GM18873 (cell line): Measurements from ENCODE around the gene UBE2J1.
"Not testable (repeated sequence)": the region's sequence is repeated elsewhere in the genome, so short reads cannot be mapped to it uniquely, and the experiment has no call there.

Experiments used
- ATAC-seq: cut with Tn5 transposase; IDR thresholded peaks from one replicate; pipeline ENCODE4 v1.9.1; 2021; ENCODE audit warnings: mild to moderate bottlenecking, moderate library complexity, moderate number of reproducible peaks; ENCODE audit not compliant: unreplicated experiment, low FRiP score

UBE2J1 gene, protein sequence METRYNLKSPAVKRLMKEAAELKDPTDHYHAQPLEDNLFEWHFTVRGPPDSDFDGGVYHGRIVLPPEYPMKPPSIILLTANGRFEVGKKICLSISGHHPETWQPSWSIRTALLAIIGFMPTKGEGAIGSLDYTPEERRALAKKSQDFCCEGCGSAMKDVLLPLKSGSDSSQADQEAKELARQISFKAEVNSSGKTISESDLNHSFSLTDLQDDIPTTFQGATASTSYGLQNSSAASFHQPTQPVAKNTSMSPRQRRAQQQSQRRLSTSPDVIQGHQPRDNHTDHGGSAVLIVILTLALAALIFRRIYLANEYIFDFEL

DNA sequence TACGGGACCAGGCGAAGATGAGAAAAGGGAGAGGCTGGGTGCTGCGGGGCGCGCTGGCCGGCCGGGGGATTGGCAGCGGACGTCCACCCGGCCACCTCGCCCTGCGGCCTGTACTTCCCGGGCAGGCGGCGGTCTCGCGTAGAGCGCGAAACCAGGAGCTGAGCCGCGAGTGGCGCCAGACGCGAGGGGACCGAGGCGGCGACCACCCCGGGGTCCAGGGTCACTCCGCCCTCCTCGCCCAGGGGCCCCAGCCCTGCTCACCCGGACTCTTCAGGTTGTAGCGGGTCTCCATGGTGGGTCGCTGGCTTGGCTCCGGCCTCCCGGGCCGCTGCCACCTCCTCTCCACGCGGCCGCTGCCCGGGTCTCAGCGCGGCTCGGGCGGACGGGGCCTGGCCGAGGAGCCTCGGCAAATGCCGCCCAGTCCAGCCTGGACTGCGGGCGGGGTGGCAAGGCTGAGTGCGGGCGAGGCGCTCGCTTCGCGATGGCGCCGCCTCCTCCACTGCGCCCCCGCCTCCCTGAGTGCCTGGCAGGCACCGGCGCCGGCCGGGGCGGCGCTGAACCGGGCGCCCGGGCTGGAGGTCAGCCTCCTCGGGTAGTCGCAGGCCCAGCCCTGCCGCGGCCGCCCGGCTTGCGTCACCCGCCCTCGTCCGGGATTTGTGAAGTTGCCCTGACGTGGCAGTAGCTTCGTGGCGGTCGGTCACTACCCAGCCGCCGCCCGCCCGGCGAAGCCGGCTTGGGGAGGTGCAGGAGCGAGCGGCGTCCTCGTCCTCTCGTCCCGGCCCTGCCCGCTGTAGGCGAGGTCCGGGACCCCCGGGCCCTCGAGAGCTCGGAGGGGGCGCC lies at the start of gene UBE2J1:
UBE2J1 (minus strand) TSS at position 445 of the 840 bp plus-strand sequence; CDS start at position 292, 153 bp downstream.
- no peak for ATAC-seq

DNA sequence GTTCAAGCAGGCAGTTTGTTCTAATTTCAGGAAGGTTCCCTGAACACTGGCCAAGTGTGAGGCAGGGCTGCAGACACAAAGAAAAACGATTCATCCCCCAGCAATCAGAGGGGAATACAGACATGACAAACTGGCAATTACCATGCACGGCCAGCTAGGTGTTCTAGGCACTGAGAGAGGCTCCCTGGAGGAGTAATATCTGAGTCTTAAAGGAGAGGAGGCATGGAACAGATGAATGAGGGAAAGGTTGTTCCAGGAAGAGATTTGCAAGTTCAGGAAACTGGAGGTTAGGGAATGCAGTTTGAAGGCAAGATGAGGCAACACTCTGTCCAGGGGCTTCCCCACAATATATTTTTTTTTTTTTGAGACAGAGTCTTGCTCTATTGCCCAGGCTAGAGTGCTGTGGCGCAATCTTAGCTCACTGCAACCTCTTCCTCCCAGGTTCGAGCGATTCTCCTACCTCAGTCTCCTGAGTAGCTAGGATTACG lies 48.4 kb upstream of the UBE2J1 start:
- no peak for ATAC-seq

DNA sequence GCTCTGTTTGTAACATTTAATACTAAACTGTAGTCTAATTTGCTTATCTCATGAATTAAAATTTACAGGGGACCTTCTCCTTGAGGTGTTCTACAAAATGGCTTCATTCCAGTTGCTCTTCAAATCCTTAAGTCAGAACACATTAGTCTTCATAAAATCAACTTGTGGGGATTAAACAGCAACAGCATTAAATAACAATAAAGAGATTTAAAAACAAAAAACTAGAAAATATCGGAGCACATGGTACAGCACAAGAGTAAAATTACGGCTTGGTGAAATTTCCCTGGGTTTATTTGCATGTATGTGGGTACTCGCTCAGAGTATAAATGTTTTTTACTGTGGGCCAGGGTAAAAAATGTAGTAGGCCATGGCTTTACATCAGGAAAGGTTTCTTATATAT lies 47.5 kb upstream of the UBE2J1 start:
- no peak for ATAC-seq

DNA sequence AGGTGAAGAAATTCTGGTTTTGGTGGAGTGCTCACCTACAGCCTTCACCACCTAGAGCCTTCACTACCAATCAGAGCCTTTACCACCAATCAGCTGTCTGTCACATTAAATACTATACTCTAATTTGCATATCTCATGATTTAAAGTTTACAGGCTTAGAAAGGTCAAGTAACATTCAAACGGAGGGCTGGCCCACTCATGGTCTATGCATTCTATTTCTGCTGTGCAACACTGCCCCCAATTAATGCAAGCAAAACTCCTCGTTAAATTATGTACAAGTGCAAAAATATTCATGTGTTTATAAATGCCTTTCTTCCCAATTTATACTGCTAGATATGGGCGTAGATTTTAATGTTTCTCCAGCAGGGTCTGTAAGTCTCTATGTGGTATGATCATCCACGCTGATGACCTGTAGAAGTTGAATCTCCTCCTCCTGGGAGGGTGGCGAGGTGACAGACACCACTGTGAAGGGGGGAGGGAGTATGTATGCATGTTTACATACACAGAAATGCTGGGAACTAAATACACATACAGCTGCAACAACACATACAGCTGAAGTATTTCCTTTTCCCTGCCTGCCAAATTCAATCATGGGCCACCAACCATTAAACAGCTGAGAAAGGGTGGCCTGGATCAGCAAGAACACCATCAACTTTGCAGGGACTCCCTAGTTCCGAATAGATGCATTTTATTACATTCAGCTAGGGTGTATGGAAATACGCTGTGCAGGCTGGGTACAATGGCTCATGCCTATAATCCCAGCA lies 46.4 kb upstream of the UBE2J1 start:
- no peak for ATAC-seq

DNA sequence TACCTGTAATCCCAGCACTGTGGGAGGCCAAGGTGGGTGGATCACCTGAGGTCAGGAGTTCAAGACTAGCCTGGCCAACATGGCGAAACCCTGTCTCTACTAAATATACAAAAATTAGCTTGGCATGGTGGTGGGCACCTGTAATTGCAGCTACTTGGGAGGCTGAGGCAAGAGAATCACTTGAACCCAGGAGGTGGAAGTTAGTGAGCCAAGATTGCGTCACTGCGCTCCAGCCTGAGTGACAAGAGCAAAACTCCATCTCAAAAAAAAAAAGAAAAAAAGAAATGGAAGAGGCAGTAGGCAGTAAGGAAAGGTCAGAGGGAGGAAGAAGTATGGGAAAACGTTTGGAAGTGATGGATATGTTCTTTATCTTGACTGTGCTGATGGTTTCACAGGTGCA lies 45.4 kb upstream of the UBE2J1 start:
- ATAC-seq, result not testable (repeated sequence)

DNA sequence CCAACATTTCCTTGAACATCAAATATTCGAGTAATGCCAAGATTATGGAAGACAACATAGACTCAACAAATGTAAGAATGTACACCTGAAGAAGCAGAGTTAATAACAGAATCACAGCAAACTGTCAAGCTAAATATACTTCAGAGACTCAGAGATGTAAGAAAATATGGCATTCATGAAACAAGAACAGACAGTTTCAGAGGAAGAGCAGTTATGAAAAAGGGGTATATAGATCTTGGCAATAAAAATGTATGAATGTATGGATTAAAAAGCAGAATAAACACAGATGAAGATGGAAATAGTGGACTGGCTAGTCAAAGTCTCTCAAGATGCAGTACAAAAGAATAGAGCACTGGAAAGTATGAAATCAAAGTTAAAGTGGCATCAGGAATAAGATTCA lies 41.1 kb upstream of the UBE2J1 start:
- ATAC-seq, result no peak

DNA sequence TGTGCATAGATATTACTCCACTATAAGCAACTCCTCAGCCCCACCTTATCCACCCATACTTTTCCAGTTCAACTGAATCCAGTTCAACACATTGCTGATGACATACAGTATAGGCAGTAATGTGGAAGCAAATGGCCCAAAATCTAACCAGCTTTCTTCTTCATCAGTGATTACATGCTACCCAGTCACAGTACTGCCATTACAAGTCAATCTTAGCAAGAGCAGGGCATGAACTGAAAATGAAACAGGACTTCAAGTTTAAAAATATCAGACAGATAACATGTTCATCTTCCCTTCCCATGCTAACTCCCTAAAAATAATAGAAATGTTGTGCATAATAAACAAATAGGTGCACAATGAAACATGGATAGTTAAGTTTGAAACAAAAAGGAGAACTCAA lies 40.3 kb upstream of the UBE2J1 start:
- ATAC-seq, result no peak

DNA sequence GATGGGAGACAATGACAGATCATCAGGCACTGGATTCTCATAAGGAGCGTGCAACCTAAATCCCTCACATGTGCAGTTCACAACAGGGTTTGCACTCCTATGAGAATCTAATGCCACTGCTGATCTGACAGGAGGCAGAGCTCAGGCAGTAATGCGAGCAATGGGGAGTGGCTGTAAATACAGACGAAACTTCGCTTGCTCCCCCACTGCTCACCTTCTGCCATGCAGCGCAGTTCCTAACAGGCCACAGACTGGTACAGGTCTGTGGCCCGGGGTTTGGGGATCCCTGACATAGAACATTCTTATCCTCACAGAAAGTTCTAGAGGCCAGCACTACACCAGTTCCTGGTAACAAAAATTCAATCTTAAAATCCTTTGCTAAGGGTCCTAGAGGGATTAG lies 36.3 kb upstream of the UBE2J1 start:
- ATAC-seq, result no peak

DNA sequence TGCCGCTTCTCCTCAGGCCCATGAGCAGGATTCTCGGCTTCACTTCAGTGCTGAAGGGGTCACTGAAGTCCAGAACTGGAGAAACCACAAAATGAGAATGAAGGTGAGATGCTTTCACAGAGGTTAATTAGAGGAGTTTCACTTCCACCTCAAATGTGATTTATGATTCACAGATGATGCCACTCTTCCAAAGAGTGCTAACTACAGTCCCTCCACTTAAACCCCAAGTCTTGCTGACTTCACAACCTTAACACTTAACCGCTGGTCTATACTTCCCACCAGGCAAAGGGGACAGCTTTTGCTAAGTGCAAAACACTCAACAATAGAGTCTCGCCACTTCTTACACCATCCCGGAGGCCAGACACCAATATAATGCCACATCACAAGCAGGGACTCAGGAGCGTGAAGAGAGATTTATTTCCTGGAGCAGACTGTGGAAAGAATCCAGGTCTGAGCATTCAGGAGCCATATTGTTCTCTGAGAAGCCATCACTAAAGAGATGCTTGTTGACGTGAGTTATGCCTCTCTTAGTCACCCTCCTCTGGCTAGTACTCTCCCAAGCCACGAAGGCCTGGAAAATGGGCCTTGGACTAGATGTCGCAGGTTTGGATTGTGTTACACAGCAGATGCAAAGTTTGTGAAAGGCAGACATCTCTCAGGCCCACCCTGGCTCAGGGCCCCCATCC lies 35.1 kb upstream of the UBE2J1 start:
- peak; percentile 93 for ATAC-seq

DNA sequence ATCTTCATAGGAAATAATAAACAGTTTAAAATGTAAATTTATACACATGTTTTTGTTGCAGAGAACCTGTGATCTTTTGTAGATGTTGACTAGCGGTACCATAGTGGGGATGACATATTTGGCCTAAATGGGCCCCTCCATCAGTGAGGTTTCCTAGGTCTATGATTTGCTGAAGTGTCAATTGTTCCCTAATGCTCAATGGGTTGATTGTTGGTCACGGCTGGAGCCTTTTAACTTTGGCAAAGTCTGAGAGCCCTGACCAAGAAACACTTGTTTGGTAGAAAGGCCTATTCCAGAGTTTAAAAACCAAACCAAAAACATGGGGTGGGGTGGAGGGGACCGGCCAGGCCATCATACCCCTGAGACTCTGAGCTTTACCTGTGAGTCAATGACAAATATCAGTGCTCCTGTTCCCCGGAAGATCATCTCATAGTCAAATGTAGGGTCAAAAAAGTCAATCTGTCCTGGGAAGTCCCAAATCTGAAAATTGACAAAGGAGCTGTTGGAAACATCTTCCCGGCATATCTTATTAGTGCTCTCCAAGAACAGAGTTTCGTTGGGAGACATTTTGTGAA lies 34.5 kb upstream of the UBE2J1 start:
- no peak for ATAC-seq

DNA sequence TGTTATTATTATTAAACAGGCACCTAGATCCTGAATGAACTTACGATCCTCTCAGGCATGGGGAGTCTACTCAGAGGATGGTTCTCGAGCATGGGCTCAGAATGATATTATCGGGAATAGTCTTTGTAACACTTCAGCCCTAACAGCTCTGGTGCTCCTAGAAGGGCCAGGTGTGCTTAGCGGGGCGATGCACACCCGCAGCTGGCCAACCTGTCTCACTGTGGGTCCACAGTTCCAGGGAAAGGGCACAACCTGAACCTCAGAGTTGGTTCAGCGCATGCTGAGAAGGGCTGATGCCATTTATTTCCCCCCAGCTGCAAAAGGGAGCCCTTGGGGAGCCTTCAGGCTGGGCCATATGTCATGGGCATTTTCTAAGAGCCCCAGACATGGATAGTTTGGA lies 33.3 kb upstream of the UBE2J1 start:
- ATAC-seq, result no peak

DNA sequence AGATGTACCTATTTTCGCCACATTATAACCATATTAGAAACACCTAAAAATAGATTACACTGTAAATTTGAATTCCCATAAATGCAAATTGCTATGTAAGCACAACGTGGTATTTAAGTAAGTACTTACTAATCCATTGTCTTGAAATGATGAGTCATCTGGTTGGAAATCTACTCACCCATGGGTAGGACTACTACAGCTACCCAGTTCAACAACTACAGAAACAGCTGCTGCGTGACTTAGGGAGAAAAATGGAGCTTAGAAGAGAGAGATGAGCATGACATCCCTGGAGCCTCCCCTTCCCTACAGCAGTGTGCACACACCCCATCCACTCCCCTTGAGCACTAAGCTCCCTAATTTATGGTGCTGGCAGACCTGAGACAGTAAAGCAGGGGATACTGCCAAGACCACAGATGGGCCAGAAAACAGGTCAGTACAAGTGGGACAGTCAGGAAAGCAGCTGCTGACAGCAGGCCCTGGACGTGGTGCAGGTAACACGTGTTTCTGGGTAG lies 32.7 kb upstream of the UBE2J1 start:
- ATAC-seq, result no peak

DNA sequence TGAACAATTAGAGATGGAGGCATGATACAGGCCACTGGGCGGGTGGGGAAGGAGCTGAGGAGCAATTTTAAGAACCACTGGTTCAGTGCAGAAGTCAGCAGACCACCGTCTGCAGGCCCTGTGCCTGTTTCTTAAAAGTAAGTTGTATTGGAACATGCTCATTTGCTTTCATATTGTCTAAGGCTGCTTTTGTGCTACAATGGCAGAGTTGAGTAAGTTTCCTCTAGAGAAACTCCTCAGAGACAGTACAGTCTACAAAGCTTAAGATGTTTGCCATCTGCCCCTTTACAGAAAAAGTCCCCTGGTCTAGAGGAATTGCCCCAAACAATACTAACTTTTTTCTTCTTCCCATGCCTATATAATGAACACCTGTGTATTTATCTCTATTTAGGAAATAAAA lies 28.5 kb upstream of the UBE2J1 start:
- no peak for ATAC-seq

DNA sequence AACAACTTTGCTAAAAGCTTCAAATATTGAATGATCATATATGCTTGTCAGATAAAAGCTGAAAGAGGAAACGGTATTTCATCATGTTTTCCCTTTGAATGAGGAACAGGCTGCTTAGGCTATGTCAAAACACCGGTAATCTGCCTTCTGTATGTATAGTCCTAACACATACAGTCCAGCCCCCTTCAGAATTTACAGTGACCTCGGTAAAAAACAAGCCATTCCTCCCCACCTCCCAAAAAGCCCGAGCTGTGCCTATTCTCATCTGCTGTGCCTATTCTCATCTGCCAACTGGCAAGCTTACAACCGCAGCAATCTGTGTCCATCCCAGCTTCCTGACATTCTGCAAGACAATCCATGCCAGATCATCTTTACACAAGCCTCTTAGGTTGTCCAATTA lies 26.8 kb upstream of the UBE2J1 start:
- no peak for ATAC-seq

DNA sequence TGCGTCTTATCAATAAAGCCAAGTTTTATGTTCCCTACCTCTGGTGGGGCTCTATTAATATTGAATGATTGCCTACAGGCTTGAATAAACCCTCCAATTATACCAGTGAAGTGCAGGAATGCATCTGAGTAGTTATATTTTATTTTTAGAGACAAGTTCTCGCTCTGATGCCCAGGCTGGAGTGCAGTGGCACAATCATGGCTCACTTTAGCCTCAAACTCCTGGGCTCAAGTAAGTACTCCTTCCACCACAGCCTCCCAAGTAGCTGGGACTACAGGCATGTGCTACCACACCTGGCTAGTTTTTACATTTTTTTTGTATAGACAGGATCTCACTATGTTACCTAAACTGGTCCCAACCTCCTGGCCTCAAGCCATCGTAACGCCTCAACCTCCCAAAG lies 26.1 kb upstream of the UBE2J1 start:
- no peak for ATAC-seq

DNA sequence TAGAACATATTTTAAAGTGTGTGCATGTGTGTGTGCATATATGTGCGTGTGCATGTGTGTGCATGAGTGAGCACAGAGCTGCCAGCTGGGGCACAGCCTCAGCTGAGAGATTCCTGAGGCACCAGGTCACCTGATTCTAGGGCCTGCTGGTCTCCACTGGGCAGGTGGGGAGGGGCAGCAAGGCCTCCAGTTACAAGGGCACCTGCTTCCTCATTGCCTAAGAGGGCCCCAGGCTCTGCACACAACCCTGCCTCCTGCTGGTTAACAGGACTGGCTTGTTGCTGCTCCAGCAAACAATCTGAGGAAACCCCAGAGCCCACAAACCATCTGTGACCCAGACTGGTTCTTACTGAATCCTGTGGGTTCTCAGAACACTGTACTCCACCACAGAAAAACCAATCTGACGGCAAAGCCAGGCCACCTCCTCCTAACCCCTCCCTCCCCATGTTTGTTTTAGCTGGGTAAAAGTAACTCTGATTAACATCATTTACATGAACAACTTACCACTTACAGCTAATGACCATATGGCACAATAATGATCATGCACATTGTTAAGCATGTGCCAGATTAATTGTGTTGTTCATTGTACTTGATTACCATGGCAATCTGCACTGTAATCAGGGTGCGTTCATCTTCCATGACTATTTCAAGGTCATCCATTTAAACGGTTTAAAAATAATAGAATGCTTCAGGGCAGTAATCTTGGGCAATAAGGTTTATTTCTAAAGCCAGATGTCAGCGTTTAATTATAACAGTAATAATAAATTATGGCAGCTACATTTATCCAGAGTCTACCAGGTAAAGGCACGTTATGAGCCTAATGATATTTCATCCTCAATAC lies 23.1 kb upstream of the UBE2J1 start:
- peak; percentile 73 for ATAC-seq

DNA sequence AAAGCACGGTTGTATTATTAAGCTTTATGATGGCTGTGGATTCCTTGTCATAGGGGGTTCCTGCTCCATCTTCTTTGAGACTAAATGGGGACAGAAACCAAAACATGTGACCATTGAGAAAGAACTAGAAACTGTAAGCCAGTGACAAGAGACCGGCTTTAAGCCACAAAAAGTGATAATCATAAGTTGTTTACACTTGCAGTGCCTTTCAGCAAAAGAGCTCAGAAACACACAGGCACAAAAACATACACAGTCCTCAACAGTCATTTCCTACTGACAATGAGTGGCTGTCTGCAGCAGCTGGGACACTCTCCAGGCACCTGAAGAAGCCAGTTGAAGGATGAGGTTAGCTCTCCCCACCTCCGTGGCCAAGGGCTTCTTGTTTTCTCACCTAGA lies 20.0 kb upstream of the UBE2J1 start:
- ATAC-seq, result peak; percentile 40

DNA sequence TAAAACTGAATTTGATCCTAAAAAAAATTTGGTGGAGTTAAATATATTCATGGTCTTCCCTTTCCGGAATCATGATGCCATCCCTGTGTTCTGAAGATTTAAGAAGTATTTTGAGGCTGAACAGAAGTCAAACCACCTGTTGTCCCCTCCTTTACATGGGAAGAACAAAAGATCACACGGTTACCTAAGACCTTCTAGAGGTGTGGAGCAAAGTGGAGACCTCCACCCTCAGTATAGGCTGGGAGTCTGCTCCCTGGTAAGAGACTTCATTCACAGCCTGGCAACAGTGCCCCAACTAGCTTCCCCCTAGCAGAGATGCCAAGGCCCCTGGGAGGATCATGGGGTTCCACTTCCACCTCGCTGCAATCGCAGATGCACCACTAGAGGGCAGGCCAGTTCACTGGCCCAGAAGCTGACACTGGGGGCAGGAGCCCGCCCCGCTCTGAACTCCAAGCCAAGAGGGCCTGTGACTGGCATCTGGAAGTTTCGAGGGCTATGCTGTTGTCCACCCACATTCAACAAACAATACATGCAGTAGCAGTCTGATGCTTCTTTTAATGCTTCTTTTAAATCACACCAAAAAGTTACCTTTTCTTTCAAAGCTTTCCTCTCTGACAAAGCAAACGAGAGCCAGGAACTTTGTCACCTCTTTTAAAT lies 19.5 kb upstream of the UBE2J1 start:
- peak; percentile 48 for ATAC-seq
